Suprapubic skin (tissue), 4 donors: ENCODE data around the gene SETX.

Experiments used
- EP300 ChIP-seq: sonication (generic); formaldehyde crosslinking; IDR thresholded peaks from one replicate; pipeline ENCODE4 v1.6.1; 2017; ENCODE audit warnings: antibody characterized with exemption
- POLR2A ChIP-seq, 2 donors: fragments of 450-650 bp; IDR thresholded peaks; one replicate each; pipeline ENCODE4 v1.6.1; 2017; ENCODE audit warnings: antibody characterized with exemption in 2 of 2, mild to moderate bottlenecking in 2 of 2, moderate library complexity in 2 of 2
- POLR2AphosphoS5 ChIP-seq, 3 donors: sonication (generic); formaldehyde crosslinking; IDR thresholded peaks; one replicate each; pipeline ENCODE4 v1.6.1; 2017; ENCODE audit warnings: antibody characterized with exemption in 3 of 3
- TF ChIP-seq, protein P1 (sequence below), 2 donors: fragments of 200-600 bp in 1 of 2; fragments of 450-650 bp in 1 of 2; sonication (generic) in 1 of 2; IDR thresholded peaks; one replicate each; pipeline ENCODE4 v1.5.1; 2016 to 2019; ENCODE audit warnings: antibody characterized with exemption in 2 of 2, mild to moderate bottlenecking in 1 of 2, moderate library complexity in 1 of 2

- TF ChIP-seq POLR2AphosphoS5 (IDR thresholded peaks at IDR 0.05) (no peak), EP300 (no peak), POLR2A (IDR thresholded peaks at IDR 0.05) (no peak)
- TF ChIP-seq, protein P1, sequence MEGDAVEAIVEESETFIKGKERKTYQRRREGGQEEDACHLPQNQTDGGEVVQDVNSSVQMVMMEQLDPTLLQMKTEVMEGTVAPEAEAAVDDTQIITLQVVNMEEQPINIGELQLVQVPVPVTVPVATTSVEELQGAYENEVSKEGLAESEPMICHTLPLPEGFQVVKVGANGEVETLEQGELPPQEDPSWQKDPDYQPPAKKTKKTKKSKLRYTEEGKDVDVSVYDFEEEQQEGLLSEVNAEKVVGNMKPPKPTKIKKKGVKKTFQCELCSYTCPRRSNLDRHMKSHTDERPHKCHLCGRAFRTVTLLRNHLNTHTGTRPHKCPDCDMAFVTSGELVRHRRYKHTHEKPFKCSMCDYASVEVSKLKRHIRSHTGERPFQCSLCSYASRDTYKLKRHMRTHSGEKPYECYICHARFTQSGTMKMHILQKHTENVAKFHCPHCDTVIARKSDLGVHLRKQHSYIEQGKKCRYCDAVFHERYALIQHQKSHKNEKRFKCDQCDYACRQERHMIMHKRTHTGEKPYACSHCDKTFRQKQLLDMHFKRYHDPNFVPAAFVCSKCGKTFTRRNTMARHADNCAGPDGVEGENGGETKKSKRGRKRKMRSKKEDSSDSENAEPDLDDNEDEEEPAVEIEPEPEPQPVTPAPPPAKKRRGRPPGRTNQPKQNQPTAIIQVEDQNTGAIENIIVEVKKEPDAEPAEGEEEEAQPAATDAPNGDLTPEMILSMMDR (IDR thresholded peaks at IDR 0.05), result no peak
Measured at GRCh38 chr9:132260846-132261245, 93.9 kb downstream of the SETX start.
